Tibial nerve (tissue), 4 donors: ENCODE results near the gene FAM193A. TPM values are rescaled to one million over a fixed set of nuclear protein-coding genes. Genes with fewer than 3 reads are reported as not detected.
"Not testable (repeated sequence)": the region's sequence is repeated elsewhere in the genome, so short reads cannot be mapped to it uniquely, and the experiment has no call there.

Experiments used
- DNase-seq, 2 donors: peaks; one replicate each; pipeline ENCODE4 v3.0.0-alpha.2; 2019; ENCODE audit warnings: low spot score in 2 of 2
- H3K27ac ChIP-seq, 4 donors: fragments of 200-600 bp; sonication (generic) in 3 of 4; one replicate each; pipeline ENCODE4 v1.5.1; 2017 to 2019; ENCODE audit warnings: mild to moderate bottlenecking in 1 of 4
- H3K27me3 ChIP-seq, 2 donors: fragments of 200-600 bp; sonication (generic) in 1 of 2; one replicate each; pipeline versions ENCODE4 v1.5.1 to v1.6.0; 2017 to 2019
- H3K36me3 ChIP-seq, 3 donors: fragments of 200-600 bp; sonication (generic); one replicate each; pipeline ENCODE4 v1.5.1; 2018 to 2019
- H3K4me1 ChIP-seq, 4 donors: fragments of 200-600 bp; sonication (generic) in 3 of 4; one replicate each; pipeline ENCODE4 v1.5.1; 2017 to 2019
- H3K4me3 ChIP-seq, 4 donors: fragments of 200-600 bp; sonication (generic) in 3 of 4; one replicate each; pipeline ENCODE4 v1.5.1; 2017 to 2019; ENCODE audit warnings: mild to moderate bottlenecking in 1 of 4, moderate library complexity in 1 of 4
- H3K9me3 ChIP-seq, 4 donors: fragments of 200-600 bp; sonication (generic) in 3 of 4; one replicate each; pipeline ENCODE4 v1.5.1; 2017 to 2019
- CTCF ChIP-seq, 5 experiments: fragments of 200-600 bp in 3 of 5; fragments of 450-650 bp in 2 of 5; sonication (generic) in 3 of 5; IDR thresholded peaks; one replicate each; pipeline ENCODE4 v1.5.1; 2016 to 2019; ENCODE audit warnings: antibody characterized with exemption in 5 of 5, mild to moderate bottlenecking in 3 of 5, moderate library complexity in 2 of 5
- EP300 ChIP-seq, 2 donors: sonication (generic); formaldehyde crosslinking; IDR thresholded peaks; one replicate each; pipeline ENCODE4 v1.6.1; 2017; ENCODE audit warnings: antibody characterized with exemption in 2 of 2, mild to moderate bottlenecking in 1 of 2
- POLR2A ChIP-seq, 2 donors: fragments of 450-650 bp; IDR thresholded peaks; one replicate each; pipeline ENCODE4 v1.6.1; 2017; ENCODE audit warnings: antibody characterized with exemption in 2 of 2, mild to moderate bottlenecking in 2 of 2, moderate library complexity in 2 of 2
- WGBS, 2 donors: methylation state at CpG; one replicate each; pipeline ENCODE4 v1.1.5; 2018; 5-methylcytosine and 5-hydroxymethylcytosine counted together
- total RNA-seq, 4 donors: library from RNA; depleted of rRNA; stranded (reverse); fragments of >200 nt; gene quantifications; one replicate each; pipeline ENCODE4 v1.1.0, GENCODE V29; 2016

Gene FAM193A
- total RNA-seq, 4 donors from 2014 or later = 28.6 to 54.6 (median 36.0) TPM

GRCh38 chr4:2607822-2608221 is 71.4 kb downstream of the FAM193A start:
- no peak for DNase-seq
- Histone ChIP-seq H3K36me3 (peaks cover 0 to 6% (median 0%) of the 10 kb centered on the region in 3 donors), H3K9me3 (no peaks in the 10 kb centered on the region), H3K27ac (no peak overlapping the region), H3K4me1 (peaks cover 0 to 29% (median 7%) of the 10 kb centered on the region in 4 donors), H3K4me3 (no peak overlapping the region), H3K27me3 (no peaks in the 10 kb centered on the region)
- 89 to 90% methylated on average over 10 of the region's 10 CpGs for WGBS, 2 donors
- TF ChIP-seq POLR2A (IDR thresholded peaks at IDR 0.05) = no peak
- TF ChIP-seq CTCF (IDR thresholded peaks at IDR 0.05) = no peak
- no peak for TF ChIP-seq EP300 (IDR thresholded peaks at IDR 0.05)

- Histone ChIP-seq H3K9me3 (no peaks in the 10 kb centered on the region), H3K4me1 (peaks cover 0 to 29% (median 7%) of the 10 kb centered on the region in 4 donors), H3K27me3 (no peaks in the 10 kb centered on the region), H3K36me3 (peaks cover 0 to 6% (median 0%) of the 10 kb centered on the region in 3 donors), H3K27ac (no peak overlapping the region), H3K4me3 (no peak overlapping the region)
- TF ChIP-seq POLR2A (IDR thresholded peaks at IDR 0.05) = no peak
- TF ChIP-seq CTCF (IDR thresholded peaks at IDR 0.05) = no peak
- TF ChIP-seq EP300 (IDR thresholded peaks at IDR 0.05) = no peak
- 87 to 93% methylated on average over 7 of the region's 7 CpGs for WGBS, 2 donors
- no peak for DNase-seq
Observed at GRCh38 chr4:2608291-2608690, 71.8 kb downstream of the FAM193A start.

- no peak for DNase-seq
- peaks cover 0 to 35% (median 0%) of the 10 kb centered on the region in 4 donors for H3K4me1 ChIP-seq
- 96% methylated on average over 14 of the region's 14 CpGs for WGBS, 2 donors
- H3K36me3 ChIP-seq = peaks cover 0 to 4% (median 0%) of the 10 kb centered on the region in 3 donors
- no peaks in the 10 kb centered on the region for H3K27me3 ChIP-seq
- H3K4me3 ChIP-seq = no peak overlapping the region
- H3K27ac ChIP-seq = no peak overlapping the region
- no peak for TF ChIP-seq CTCF (IDR thresholded peaks at IDR 0.05)
- no peak for TF ChIP-seq EP300 (IDR thresholded peaks at IDR 0.05)
- no peak for TF ChIP-seq POLR2A (IDR thresholded peaks at IDR 0.05)
- no peaks in the 10 kb centered on the region for H3K9me3 ChIP-seq
Observed at GRCh38 chr4:2615821-2616220, 79.4 kb downstream of the FAM193A start.

GRCh38 chr4:2617955-2618354 is 81.5 kb downstream of the FAM193A start:
- peaks cover 0 to 43% (median 0%) of the 10 kb centered on the region in 4 donors for H3K4me1 ChIP-seq
- no peak for DNase-seq
- H3K36me3 ChIP-seq = peaks cover 0 to 4% (median 0%) of the 10 kb centered on the region in 3 donors
- no peak overlapping the region for H3K4me3 ChIP-seq
- TF ChIP-seq EP300 (IDR thresholded peaks at IDR 0.05) (no peak), CTCF (IDR thresholded peaks at IDR 0.05) (no peak), POLR2A (IDR thresholded peaks at IDR 0.05) (no peak)
- no peaks in the 10 kb centered on the region for H3K9me3 ChIP-seq
- H3K27me3 ChIP-seq = no peaks in the 10 kb centered on the region
- no peak overlapping the region for H3K27ac ChIP-seq
- 69 to 74% methylated on average over 6 of the region's 6 CpGs for WGBS, 2 donors

- not testable (repeated sequence) for H3K27me3 ChIP-seq, H3K27ac ChIP-seq, DNase-seq, H3K36me3 ChIP-seq, H3K9me3 ChIP-seq, H3K4me3 ChIP-seq
- WGBS, 2 donors = 94% methylated on average over 9 of the region's 9 CpGs
- peaks cover 0 to 51% (median 0%) of the 10 kb centered on the region in 4 donors for H3K4me1 ChIP-seq
Observed at GRCh38 chr4:2618729-2619128, 82.3 kb downstream of the FAM193A start.

- TF ChIP-seq POLR2A (IDR thresholded peaks at IDR 0.05) = no peak
- TF ChIP-seq EP300 (IDR thresholded peaks at IDR 0.05) = no peak
- no peak for TF ChIP-seq CTCF (IDR thresholded peaks at IDR 0.05)
- Histone ChIP-seq H3K27me3 (no peaks in the 10 kb centered on the region), H3K9me3 (no peaks in the 10 kb centered on the region), H3K36me3 (peaks cover 0 to 4% (median 0%) of the 10 kb centered on the region in 3 donors), H3K27ac (no peak overlapping the region), H3K4me3 (no peak overlapping the region), H3K4me1 (peaks cover 0 to 55% (median 0%) of the 10 kb centered on the region in 4 donors)
- 69 to 70% methylated on average over 8 of the region's 8 CpGs for whole genome bisulfite sequencing, 2 donors
- DNase-seq = no peak
Observed at GRCh38 chr4:2619459-2619858, 83.0 kb downstream of the FAM193A start.
